Hepatocyte (in vitro differentiated cells): Measurements from ENCODE around the gene IGF2BP3. TPM values are rescaled to one million over a fixed set of nuclear protein-coding genes. Genes with fewer than 3 reads are reported as not detected.

Experiments
- DNase-seq: peaks from one replicate; pipeline ENCODE4 v3.0.0-alpha.2; 2016; ENCODE audit warnings: low spot score
- H2AFZ ChIP-seq: fragments of 200-600 bp; sonication (generic); 2 replicates; pipeline ENCODE4 v1.6.0; 2016; ENCODE audit warnings: antibody characterized with exemption, mild to moderate bottlenecking
- H3K27ac ChIP-seq: fragments of 200-600 bp; sonication (generic); 2 replicates; pipeline ENCODE4 v1.5.1; 2016; ENCODE audit warnings: mild to moderate bottlenecking
- H3K27me3 ChIP-seq: fragments of 200-600 bp; sonication (generic); 2 replicates; pipeline ENCODE4 v1.6.1; 2016
- H3K36me3 ChIP-seq: fragments of 200-600 bp; sonication (generic); replicated peaks from 2 replicates; pipeline ENCODE4 v1.5.1; 2016; ENCODE audit warnings: low read depth; ENCODE audit not compliant: insufficient read depth
- H3K4me1 ChIP-seq: fragments of 200-600 bp; sonication (generic); 2 replicates; pipeline ENCODE4 v1.5.1; 2016; ENCODE audit warnings: mild to moderate bottlenecking, moderate library complexity; ENCODE audit not compliant: insufficient read depth
- H3K4me2 ChIP-seq: fragments of 200-600 bp; sonication (generic); 2 replicates; pipeline ENCODE4 v1.6.0; 2016
- H3K4me3 ChIP-seq: fragments of 200-600 bp; sonication (generic); 2 replicates; pipeline ENCODE4 v1.5.1; 2016; ENCODE audit warnings: mild to moderate bottlenecking
- H3K79me2 ChIP-seq: fragments of 200-600 bp; sonication (generic); 2 replicates; pipeline ENCODE4 v1.6.0; 2017; ENCODE audit warnings: mild to moderate bottlenecking
- H3K9me2 ChIP-seq: fragments of 200-600 bp; sonication (generic); replicated peaks from 2 replicates; pipeline ENCODE4 v1.6.0; 2017; ENCODE audit warnings: mild to moderate bottlenecking; ENCODE audit not compliant: insufficient read depth
- H3K9me3 ChIP-seq: fragments of 200-600 bp; sonication (generic); 2 replicates; pipeline ENCODE4 v1.5.1; 2016; ENCODE audit warnings: low read depth, mild to moderate bottlenecking
- H4K20me1 ChIP-seq: fragments of 200-600 bp; sonication (generic); 2 replicates; pipeline ENCODE4 v1.6.0; 2016; ENCODE audit warnings: mild to moderate bottlenecking; ENCODE audit not compliant: insufficient read depth, poor library complexity, severe bottlenecking
- EZH2 ChIP-seq: fragments of 200-600 bp; sonication (generic); IDR thresholded peaks from 2 replicates; pipeline ENCODE4 v1.6.1; 2016; ENCODE audit warnings: antibody characterized with exemption, mild to moderate bottlenecking, borderline replicate concordance
- EZH2phosphoT487 ChIP-seq: fragments of 200-600 bp; sonication (generic); IDR thresholded peaks from one replicate; pipeline ENCODE4 v1.6.1; 2018; ENCODE audit warnings: antibody characterized with exemption, mild to moderate bottlenecking, low read depth, moderate library complexity; ENCODE audit not compliant: unreplicated experiment, severe bottlenecking
- WGBS: methylation state at CpG from one replicate; pipeline ENCODE4 v1.1.6; 2016; ENCODE audit warnings: low lambda C conversion rate; ENCODE audit errors: missing lambda C conversion rate; 5-methylcytosine and 5-hydroxymethylcytosine counted together
- polyA plus RNA-seq: library from polyadenylated mRNA; unstranded; fragments of >200 nt; fragmentation: Nextera tagmentation; extraction: Ambion mirVana; gene quantifications from 2 replicates; pipeline ENCODE4 v1.2.1, GENCODE V29; 2016
- total RNA-seq: library from RNA; depleted of rRNA; stranded (reverse); fragments of >200 nt; gene quantifications from 2 replicates; pipeline ENCODE4 v1.2.3, GENCODE V29; 2014
- TF ChIP-seq, protein P1 (sequence below): fragments of 200-600 bp; sonication (generic); IDR thresholded peaks from 2 replicates; pipeline ENCODE4 v1.5.1; 2016; ENCODE audit warnings: antibody characterized with exemption, mild to moderate bottlenecking; ENCODE audit not compliant: poor library complexity

Gene IGF2BP3
- total and polyA plus RNA-seq, 2 experiments from 2014 or later = 28.9 to 73.1 TPM

DNA sequence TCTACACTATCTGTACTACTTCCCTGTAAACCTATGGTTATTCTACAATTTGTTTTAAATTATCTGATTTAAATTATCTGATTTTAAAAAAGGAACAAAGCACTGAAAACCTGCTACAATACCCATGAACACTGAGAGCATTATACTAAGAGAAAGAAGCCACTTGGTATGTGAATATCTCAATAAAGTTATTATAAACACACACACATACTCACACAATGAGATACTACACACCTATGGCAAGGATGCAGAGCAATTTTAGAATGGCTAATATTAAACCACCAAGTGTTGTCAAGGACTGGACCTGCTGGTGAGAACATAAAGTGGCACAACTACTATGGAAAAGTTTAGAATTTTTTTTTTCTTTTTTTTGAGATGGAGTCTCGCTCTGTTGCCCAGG is 82.7 kb downstream of the IGF2BP3 start:
- Histone ChIP-seq H3K27me3 (no peaks in the 10 kb centered on the region), H4K20me1 (peaks cover 4% of the 10 kb centered on the region), H3K4me1 (peaks cover 7% of the 10 kb centered on the region), H3K27ac (no peak overlapping the region), H3K9me3 (no peaks in the 10 kb centered on the region), H3K4me3 (no peak overlapping the region), H2AFZ (no peak overlapping the region), H3K4me2 (no peak overlapping the region), H3K9me2 (no peaks in the 10 kb centered on the region), H3K79me2 (peaks cover 79% of the 10 kb centered on the region), H3K36me3 (no peaks in the 10 kb centered on the region)
- DNase-seq = no peak
- WGBS = 100% methylated on average over 1 of the region's 1 CpG
- TF ChIP-seq, protein P1, sequence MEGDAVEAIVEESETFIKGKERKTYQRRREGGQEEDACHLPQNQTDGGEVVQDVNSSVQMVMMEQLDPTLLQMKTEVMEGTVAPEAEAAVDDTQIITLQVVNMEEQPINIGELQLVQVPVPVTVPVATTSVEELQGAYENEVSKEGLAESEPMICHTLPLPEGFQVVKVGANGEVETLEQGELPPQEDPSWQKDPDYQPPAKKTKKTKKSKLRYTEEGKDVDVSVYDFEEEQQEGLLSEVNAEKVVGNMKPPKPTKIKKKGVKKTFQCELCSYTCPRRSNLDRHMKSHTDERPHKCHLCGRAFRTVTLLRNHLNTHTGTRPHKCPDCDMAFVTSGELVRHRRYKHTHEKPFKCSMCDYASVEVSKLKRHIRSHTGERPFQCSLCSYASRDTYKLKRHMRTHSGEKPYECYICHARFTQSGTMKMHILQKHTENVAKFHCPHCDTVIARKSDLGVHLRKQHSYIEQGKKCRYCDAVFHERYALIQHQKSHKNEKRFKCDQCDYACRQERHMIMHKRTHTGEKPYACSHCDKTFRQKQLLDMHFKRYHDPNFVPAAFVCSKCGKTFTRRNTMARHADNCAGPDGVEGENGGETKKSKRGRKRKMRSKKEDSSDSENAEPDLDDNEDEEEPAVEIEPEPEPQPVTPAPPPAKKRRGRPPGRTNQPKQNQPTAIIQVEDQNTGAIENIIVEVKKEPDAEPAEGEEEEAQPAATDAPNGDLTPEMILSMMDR = no peak
- TF ChIP-seq EZH2phosphoT487 (no peak), EZH2 (no peak)

DNA sequence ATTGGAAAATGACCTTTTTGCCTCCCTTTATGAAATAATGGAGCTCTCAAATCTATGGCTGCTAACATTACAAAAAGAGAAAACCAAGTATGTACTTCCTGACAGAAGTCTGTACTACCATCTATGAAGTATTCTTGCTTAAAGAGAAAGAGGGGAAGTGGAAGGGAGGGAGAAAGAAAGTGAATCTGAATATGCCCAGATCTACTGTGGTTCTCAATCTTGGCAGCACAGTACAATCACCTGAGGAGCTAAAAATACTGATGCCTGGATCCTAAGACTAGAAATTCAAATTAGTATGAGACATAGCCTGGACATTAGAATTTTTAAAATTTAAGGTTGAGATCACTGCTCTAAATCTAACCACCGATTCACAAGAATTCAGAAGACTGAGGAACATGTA is 85.2 kb downstream of the IGF2BP3 start:
- Histone ChIP-seq H4K20me1 (peaks cover 4% of the 10 kb centered on the region), H3K4me1 (no peaks in the 10 kb centered on the region), H3K27me3 (no peaks in the 10 kb centered on the region), H3K9me3 (no peaks in the 10 kb centered on the region), H3K9me2 (no peaks in the 10 kb centered on the region), H3K36me3 (no peaks in the 10 kb centered on the region), H3K79me2 (peaks cover 83% of the 10 kb centered on the region), H3K4me3 (no peak overlapping the region), H3K4me2 (no peak overlapping the region), H3K27ac (no peak overlapping the region), H2AFZ (no peak overlapping the region)
- TF ChIP-seq, protein P1 = no peak
- TF ChIP-seq EZH2phosphoT487 = no peak
- TF ChIP-seq EZH2 = no peak
- no peak for DNase-seq
- 95% methylated on average over 1 of the region's 1 CpG for WGBS

DNA sequence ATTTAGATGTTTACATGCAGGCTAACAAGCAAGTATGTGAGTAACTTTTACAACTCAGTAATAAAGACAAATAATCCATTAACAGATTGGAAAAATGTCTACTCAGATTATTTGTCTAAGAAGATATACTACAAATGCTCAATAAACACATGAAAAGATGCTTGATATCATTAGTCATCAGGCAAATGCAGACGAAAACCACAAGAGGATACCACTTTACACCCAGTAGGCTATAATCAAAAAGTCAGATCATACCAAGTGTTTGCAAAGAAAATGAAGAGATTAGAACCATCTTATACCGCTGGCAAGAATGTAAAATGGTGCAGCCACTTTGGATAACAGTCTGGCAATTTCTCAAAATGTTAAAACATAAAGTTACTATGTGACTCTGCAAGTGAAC is 87.1 kb downstream of the IGF2BP3 start:
- Histone ChIP-seq H2AFZ (no peak overlapping the region), H3K9me3 (no peaks in the 10 kb centered on the region), H3K4me3 (no peak overlapping the region), H3K4me2 (no peak overlapping the region), H3K79me2 (peaks cover 76% of the 10 kb centered on the region), H3K27ac (no peak overlapping the region), H3K36me3 (no peaks in the 10 kb centered on the region), H3K4me1 (peaks cover 7% of the 10 kb centered on the region), H3K27me3 (no peaks in the 10 kb centered on the region), H4K20me1 (peaks cover 4% of the 10 kb centered on the region), H3K9me2 (no peaks in the 10 kb centered on the region)
- no peak for DNase-seq
- TF ChIP-seq, protein P1 = no peak
- TF ChIP-seq EZH2 (no peak), EZH2phosphoT487 (no peak)
- 86% methylated on average over 2 of the region's 2 CpGs for WGBS

DNA sequence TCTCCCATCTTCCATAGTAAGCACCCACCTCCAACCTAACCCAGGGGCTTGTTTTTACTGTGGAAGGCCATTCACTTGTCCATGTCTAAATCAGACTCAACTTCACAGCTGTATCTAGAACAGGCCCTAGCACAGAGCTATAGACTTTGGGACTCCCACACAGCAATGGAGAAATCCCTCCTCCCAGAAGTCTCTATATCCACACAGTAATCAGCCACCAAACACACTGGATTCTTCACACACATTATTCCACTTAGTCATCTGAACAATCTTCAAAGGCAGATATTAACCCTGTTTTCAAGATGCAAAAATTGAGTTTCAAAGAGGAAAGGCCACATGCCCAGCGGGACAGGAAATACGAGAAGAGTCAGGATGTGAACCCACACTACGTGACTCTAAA is 89.3 kb downstream of the IGF2BP3 start:
- TF ChIP-seq, protein P1 = no peak
- TF ChIP-seq EZH2phosphoT487 = no peak
- no peak for TF ChIP-seq EZH2
- H3K4me1 ChIP-seq = peaks cover 10% of the 10 kb centered on the region
- H3K27me3 ChIP-seq = no peaks in the 10 kb centered on the region
- no peaks in the 10 kb centered on the region for H3K36me3 ChIP-seq
- H3K9me3 ChIP-seq = no peaks in the 10 kb centered on the region
- H4K20me1 ChIP-seq = peaks cover 4% of the 10 kb centered on the region
- peaks cover 60% of the 10 kb centered on the region for H3K79me2 ChIP-seq
- H3K27ac ChIP-seq = no peak overlapping the region
- 95% methylated on average over 3 of the region's 3 CpGs for WGBS
- no peak overlapping the region for H2AFZ ChIP-seq
- H3K4me2 ChIP-seq = no peak overlapping the region
- no peaks in the 10 kb centered on the region for H3K9me2 ChIP-seq
- H3K4me3 ChIP-seq = no peak overlapping the region
- DNase-seq = no peak
